ENCODE measurements around the gene FBLL1.
"Not testable (repeated sequence)": the region's sequence is repeated elsewhere in the genome, so short reads cannot be mapped to it uniquely, and the experiment has no call there.

FBLL1 gene

DNA sequence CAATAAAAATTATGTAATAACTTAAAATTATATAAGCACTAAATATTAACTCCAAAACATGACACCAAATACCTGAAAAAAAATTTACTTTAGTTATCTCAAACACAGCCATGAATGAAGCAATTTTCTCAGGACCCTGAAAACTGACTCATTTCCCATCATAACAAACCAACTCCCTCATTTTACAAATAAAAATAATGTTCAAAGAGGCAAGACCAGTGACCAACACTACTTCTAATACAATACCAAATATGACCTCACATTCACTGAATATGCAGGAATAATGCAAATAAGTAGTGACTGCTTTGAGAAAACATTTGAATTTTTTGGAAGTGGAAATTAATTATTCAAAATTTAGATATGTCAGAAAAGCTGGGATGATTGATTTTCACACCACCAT is 21.6 kb downstream of the FBLL1 start:
- in situ Hi-C loops (cut with MboI; ENCODE audit: low sequenced_read_pairs) = no loop called here

DNA sequence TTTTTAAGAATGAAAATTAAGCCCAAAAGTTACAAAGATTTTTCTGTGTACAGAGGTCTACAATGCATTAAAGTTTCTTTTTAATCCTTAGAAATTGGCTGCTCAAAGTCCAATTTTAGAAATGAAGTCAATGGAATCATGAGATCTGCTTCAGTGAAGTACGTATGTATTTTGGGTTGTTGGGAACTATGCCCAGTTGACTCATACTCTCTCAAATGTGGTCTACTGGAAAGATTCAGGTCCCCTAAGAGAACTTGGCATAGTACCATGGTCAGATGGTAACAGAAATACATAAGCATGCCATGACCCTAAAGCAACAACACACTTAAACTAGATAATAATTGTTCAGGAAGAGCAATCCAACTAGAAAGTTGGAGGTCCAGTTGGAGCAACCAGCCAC is 23.0 kb downstream of the FBLL1 start:
- in situ Hi-C loops (cut with MboI; ENCODE audit: low sequenced_read_pairs) = no loop called here

DNA sequence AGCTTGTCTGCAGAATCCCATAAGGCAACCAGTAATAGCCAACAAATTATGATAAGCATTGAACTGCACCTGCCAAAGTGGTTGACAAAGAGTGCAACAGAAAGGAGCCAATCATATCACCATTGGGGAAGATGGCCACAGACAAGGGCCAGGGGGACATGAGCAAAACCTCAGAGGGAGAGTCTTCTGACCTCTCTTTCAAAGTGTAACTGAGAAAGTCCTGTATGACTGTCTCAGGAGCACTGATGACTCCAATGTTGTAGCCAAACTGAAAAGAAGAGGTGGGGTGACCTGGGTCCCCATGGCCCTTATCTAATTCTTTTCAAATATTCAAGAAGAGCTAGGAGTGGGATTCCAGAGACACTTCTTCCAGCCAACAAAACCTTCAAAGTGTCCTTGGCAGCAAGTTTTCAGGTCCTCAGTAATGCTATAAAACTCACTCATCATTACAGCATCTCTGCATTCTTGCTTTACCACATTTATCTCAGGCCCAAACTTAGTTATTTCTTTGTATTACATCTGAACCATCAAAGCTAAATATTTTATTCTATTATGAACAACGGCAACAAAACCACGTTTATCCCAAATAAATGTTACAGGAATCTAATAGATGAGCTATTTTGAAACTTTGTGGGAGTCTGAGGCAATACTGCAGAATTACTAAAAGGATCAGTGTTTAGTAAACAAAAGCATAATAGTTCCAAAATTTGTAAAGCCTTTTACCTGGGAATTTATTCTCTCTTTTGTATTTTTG is 24.4 kb downstream of the FBLL1 start:
- in situ Hi-C loops (cut with MboI; ENCODE audit: low sequenced_read_pairs) = no loop called here

DNA sequence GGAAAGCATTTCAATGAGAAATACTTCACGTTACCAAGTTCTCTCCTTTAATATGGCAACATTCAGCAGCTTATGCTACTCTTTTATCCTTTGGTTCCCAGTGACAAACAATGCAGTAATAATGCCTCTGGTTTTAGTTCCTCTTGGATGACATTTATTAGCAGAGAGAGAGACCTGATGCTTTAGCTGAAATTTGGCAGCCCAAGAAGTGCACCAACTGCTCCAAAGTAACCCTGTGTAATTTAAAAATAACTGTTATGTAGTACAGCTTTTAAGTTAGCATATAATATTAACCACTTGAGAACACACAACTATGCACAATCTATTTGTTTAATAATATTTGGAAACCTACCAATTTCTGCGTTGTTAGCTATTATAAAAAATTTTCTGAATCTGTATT is 28.3 kb downstream of the FBLL1 start:
- in situ Hi-C loops (cut with MboI; ENCODE audit: low sequenced_read_pairs) = no loop called here

DNA sequence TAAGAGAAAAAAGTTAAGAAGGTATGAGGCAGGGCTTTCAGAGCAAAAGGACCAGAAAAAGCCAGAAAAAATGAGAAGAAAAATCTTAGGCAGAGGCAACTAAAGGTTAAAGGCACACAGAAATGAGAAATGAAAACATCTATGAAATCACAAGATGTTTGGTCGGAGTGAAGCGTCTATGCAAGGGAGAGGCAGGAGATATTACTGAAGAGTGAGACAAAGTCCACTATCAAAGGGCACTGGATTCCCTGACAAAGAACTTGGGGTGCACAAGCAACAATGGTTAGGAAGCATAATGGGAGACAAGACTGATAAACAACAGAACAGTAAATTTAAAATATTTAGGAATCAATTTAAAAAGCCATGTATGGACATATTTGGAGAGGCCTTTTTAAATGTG is 33.2 kb downstream of the FBLL1 start:
- in situ Hi-C loops (cut with MboI; ENCODE audit: low sequenced_read_pairs) = no loop called here

DNA sequence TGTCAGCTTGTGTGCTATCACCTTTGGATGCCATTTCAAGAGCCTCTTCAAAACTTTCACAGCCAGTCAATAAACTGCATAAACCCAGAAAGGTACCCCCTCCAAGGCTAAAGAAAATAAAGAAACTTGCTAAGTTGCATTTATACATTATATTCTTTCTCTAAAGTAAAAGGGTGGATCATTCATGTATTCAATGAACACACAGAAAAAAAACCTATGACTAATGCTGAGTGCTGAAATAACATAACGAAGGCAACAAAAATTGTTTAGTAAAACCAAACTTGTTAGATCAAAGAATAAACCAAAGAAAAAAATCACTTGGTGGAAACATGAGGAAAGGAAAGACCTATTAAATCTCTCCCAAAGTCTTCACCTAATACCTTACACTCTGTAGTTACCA is 34.9 kb downstream of the FBLL1 start:
- in situ Hi-C loops (cut with MboI; ENCODE audit: low sequenced_read_pairs) = no loop called here

DNA sequence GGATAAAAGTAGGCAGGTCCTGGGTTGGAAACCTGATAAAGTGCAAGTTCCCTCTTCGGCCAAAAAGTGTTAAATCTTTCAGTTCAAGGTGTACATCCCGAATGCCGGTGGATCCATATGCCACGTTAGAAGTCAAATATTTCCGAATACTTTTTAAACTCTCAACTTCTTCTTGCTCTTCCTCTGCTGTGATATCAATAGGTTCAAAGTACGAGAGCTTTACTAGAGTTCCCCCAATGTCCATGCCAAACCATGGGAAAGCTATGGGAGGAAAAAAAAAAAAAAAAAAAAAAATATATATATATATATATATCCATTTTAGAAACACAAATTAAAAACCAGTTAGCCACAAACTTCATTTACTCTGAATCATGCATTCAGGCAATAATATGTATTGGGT is 39.6 kb downstream of the FBLL1 start:
- in situ Hi-C loops (cut with MboI; ENCODE audit: low sequenced_read_pairs) = no loop called here

DNA sequence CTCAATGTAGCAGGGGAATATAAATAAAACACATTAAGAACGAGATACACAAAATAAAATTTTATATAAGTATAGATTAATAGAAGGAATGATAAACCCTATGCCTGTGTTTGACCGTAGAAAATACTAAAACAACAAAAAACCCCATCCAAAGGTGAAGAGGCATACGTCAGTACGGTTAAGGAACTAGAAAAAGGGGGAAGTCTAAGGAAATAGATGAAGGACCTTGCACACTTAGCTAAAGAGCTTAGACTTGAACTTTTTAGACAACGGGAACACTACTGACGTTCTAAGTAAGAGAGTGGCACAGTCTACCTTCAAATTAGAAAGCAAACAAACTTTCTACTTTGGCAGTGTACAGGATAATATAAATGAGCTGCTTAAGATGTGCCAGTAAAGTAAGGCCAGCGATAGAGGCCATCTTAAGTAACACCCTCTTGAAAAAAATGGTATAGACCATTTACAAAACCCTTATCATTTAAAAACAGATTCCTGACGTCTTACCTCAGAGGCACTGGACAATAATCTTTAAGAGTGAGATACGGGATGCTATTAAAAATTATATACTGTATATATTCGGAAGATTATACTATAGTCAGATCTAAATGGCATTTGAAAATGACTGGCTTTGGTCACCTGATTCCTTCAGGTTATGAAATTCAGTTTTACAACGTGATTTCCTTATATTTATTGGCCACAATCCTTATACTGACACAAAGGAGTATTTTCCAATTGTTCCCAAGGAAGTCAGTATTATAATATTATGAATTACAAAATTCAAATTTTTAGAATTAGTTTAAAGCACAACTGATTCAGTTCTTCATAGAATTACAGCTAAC is 41.6 kb downstream of the FBLL1 start:
- in situ Hi-C loops (cut with MboI; ENCODE audit: low sequenced_read_pairs) = no loop called here

DNA sequence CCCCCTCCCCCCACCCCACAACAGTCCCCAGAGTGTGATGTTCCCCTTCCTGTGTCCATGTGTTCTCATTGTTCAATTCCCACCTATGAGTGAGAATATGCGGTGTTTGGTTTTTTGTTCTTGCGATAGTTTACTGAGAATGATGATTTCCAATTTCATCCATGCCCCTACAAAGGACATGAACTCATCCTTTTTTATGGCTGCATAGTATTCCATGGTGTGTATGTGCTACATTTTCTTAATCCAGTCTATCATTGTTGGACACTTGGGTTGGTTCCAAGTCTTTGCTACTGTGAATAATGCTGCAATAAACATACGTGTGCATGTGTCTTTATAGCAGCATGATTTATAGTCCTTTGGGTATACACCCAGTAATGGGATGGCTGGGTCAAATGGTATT is 44.6 kb downstream of the FBLL1 start:
- in situ Hi-C loops (cut with MboI; ENCODE audit: low sequenced_read_pairs) = not testable (repeated sequence)

DNA sequence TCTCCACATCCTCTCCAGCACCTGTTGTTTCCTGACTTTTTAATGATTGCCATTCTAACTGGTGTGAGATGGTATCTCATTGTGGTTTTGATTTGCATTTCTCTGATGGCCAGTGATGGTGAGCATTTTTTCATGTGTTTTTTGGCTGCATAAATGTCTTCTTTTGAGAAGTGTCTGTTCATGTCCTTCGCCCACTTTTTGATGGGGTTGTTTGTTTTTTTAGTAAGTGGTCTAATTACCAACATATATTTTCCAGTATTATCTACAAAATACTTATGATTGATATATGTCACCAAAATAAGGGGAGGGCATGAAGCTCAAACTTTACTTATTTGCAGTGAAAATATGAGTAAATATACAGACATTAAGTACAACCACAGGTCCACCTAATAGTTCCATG is 45.1 kb downstream of the FBLL1 start:
- in situ Hi-C loops (cut with MboI; ENCODE audit: low sequenced_read_pairs) = not testable (repeated sequence)

DNA sequence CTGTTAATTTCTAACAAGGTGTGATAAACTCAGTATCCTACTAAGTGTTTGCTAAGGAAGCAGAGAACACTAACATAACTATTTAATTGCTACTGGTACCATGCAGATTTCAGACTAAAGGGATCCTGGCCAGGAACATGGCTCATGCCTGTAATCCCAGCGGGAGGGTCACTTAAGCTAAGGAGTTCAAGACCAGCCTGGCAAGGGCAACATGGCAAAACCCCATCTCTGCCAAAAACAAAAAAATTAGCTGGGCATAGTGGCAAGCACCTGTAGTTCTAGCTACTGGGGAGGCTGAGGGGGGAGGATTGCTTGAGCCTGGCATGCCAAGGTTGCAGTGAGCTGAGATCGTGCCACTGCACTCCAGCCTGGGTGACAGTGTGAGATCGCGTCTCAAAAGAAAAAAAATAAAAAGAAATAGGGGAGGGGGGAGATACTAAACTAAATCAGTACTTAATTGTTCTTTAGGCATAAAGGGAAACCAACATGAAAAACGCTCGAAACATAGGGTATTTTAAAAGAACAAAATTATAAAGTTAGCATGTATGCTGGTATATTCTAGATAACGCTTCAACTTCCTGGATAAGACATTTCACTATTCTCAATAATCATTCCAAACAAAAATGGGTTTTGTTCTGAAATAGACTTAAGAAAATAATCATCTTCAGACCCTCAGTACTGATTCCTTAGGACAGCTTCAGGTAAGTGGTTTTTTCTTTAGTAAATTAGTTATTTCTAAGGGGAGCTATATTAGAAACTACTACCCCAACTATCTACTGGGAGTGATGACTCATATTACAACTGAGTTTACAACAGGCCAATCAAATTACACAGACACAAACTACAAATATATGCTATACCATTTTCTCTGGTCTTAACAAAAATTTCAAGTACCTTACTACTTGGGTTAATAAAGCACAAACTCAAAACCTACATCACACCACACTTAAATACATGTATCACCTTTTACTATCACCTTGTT is 46.6 kb downstream of the FBLL1 start:
- in situ Hi-C loops (cut with MboI; ENCODE audit: low sequenced_read_pairs) = no loop called here

DNA sequence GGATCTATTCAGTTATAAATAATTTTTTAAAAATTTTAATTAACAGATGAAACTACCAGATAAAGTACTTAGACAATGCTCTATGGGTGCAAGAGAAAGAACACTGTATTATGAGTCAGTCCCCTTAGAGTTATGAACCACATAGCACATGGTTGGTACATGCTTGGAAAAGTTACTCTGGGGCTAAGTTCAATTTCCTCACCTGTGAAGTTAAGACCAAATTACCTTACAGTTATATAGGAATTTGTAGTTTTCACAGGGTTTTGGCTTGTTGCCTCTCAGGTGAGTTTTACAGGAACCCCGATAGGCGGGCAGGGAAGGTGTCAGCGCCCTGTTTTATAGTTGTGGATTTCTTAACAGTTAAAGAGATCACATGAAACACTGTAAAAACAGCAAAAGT is 48.9 kb downstream of the FBLL1 start:
- in situ Hi-C loops (cut with MboI; ENCODE audit: low sequenced_read_pairs) = no loop called here

DNA sequence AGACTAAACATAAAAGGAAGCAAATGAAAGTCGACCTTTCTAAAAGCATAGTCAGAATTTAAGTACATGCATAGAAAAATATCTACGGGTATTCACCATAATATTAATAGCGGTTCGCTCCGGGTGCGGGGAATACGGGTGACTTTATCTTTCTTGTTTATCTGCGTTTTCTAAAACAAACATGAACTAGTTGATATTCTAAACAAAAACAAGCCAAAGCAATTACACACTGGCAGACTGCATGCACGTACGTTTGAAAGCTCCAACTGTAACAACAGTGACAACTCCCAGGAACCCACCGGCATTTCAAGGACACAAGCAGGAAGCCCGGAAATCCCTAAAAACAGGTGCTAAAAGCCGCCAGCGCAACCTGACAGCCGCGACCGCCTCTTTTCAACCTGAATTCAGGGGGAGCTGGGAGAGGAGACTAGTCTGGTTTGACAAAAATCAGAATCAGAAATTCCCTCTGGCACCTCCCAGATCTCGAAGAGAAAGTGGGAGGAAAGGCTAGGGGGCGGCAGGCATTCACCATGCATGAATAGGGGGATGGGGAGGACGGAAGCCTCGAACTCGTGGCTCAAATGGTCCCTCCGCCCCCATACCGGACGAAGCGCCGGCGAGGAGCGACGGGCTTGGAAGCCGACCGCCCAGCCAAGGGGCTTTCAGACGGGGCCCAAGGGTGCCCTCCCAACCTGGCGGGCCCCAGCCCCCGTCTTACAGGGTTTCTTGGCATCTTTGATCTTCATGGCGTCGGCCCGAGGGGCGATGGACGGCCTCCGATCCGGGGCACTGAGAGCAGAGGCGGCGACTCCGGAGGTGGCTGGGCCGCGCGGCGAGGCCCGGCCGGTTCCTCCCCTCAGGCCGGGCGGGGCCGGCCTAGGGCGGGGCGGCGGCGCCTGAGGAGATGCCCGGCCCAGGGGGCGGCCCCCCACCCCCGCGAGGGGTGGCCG is 49.7 kb downstream of the FBLL1 start, which contains the start of gene PANK3:
PANK3 (minus strand) TSS at position 831 of the 950 bp plus-strand sequence; CDS start at position 746, 85 bp downstream.
- in situ Hi-C loops (cut with MboI; ENCODE audit: low sequenced_read_pairs) = no loop called here

DNA sequence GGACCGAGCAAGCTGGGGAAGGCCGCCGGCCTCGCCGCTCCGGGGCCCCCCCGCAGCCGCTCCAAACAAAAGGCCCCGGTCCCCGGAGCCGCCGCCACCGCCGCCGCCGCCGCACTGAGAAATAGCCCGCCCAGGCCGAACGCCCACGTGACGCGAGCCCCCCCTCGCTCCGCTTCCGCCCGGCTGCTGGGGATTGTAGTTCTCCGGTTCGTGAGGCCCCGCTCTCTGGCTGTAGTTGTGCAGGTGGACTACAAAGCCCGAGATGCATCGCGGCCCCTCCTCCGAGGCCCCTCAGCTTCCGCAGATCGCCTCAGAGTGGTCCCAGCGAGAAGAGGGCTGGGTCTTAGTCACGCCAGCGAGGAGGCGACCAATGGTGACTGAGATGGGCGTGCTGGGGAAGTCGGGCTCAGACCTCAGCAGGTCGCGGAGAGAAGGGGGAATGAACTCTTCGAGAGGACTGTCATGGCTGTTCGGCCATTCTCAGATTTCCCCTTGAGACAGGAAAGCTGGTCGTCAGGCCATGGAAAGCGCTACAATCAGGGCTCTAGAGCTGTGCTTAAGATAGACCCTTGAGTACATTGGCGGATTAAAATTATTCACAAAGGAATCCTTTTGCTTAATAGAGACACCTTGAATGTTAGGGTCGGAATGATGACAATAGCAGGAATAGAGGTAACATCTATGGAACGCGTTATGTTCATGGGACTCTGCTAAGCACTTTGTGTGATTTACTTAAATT is 50.6 kb downstream of the FBLL1 start:
- in situ Hi-C loops (cut with MboI; ENCODE audit: low sequenced_read_pairs) = no loop called here

DNA sequence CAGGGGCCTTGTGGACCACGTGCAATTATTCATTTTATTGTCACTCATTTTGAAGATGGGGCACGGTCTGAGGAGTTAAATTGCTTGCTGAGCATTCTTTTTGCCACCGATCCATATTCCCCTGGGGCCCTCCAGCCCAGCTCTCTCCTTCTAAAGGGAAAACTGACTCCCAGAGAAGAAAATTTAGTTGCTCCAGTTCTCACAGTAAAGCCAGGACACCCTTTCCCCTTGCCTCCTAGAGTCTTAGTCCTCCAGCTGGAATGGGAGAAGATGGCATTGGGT is 51.1 kb downstream of the FBLL1 start:
- in situ Hi-C loops (cut with MboI; ENCODE audit: low sequenced_read_pairs) = no loop called here
